HG02678 (cell line): Measurements from ENCODE around the gene PCDH12.
"Not testable (repeated sequence)": the region's sequence is repeated elsewhere in the genome, so short reads cannot be mapped to it uniquely, and the experiment has no call there.

Source experiments
- ATAC-seq: cut with Tn5 transposase; IDR thresholded peaks from one replicate; pipeline ENCODE4 v1.9.1; 2021; ENCODE audit warnings: mild to moderate bottlenecking, moderate library complexity; ENCODE audit not compliant: unreplicated experiment

The PCDH12 gene

GRCh38 chr5:141941307-141941706 is 16.7 kb downstream of the PCDH12 start:
- ATAC-seq = no peak

GRCh38 chr5:141940695-141941271 is 17.2 kb downstream of the PCDH12 start:
- ATAC-seq = no peak

GRCh38 chr5:141935538-141935937 is 22.5 kb downstream of the PCDH12 start:
- no peak for ATAC-seq

- no peak for ATAC-seq
Measured at GRCh38 chr5:141934099-141934844, 23.7 kb downstream of the PCDH12 start.

GRCh38 chr5:141933151-141933550 is 24.9 kb downstream of the PCDH12 start:
- ATAC-seq = no peak

GRCh38 chr5:141931694-141932093 is 26.3 kb downstream of the PCDH12 start:
- no peak for ATAC-seq

- ATAC-seq = no peak
Measured at GRCh38 chr5:141929398-141930058, 28.5 kb downstream of the PCDH12 start.

GRCh38 chr5:141928051-141928450 is 30.0 kb downstream of the PCDH12 start:
- ATAC-seq = no peak

- ATAC-seq = no peak
Measured at GRCh38 chr5:141926434-141926833, 31.6 kb downstream of the PCDH12 start.

- peak; percentile 99 for ATAC-seq
Measured at GRCh38 chr5:141923448-141924313, 34.3 kb downstream of the PCDH12 start, which contains the start of gene DELE1. Gene DELE1 (plus strand): TSS chr5:141923871. CDS start chr5:141923942, 71 bp downstream.

GRCh38 chr5:141922827-141923447 is 35.1 kb downstream of the PCDH12 start:
- ATAC-seq = not testable (repeated sequence)

- ATAC-seq = no peak
Measured at GRCh38 chr5:141920771-141921170, 37.2 kb downstream of the PCDH12 start.

- no peak for ATAC-seq
Measured at GRCh38 chr5:141919218-141920119, 38.5 kb downstream of the PCDH12 start.

- ATAC-seq = no peak
Measured at GRCh38 chr5:141917760-141918159, 40.2 kb downstream of the PCDH12 start.

- no peak for ATAC-seq
Measured at GRCh38 chr5:141916522-141916921, 41.5 kb downstream of the PCDH12 start.

GRCh38 chr5:141915881-141916336 is 42.1 kb downstream of the PCDH12 start:
- no peak for ATAC-seq

GRCh38 chr5:141914797-141915196 is 43.2 kb downstream of the PCDH12 start:
- ATAC-seq = no peak

- ATAC-seq = peak; percentile 83
Measured at GRCh38 chr5:141914199-141914743, 43.7 kb downstream of the PCDH12 start.

- no peak for ATAC-seq
Measured at GRCh38 chr5:141913560-141914198, 44.3 kb downstream of the PCDH12 start.
